ENCODE data around the gene ATXN1.

DNA sequence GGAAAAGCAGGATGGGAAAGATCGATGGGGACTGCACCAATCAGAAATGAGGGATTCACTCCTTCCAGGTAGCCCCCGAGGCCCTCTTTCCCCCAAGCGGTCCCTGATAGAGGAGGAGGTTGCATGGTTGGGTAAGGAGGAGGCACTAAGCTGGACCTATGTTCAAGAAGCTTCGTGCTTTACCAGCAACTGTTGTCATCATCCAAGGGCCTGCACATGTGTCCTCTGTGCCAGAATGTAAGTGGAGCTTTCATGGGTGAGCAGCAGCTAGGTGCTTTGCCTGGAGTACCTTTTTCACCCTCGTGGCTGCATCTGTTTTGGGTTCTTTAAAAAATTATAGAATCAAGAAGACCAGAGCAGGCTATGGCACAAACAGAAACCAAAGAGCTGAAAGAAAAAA, 468.8 kb downstream of the ATXN1 start:
- TF ChIP-seq CTBP1 (IDR thresholded peaks at IDR 0.05; ENCODE audit: borderline replicate concordance), result no peak
- no peak for TF ChIP-seq BHLHE40 (IDR thresholded peaks at IDR 0.05; ENCODE audit: borderline replicate concordance)
- TF ChIP-seq LEF1 (IDR thresholded peaks at IDR 0.05; ENCODE audit: borderline replicate concordance), result no peak

Measured in HEK293T (cell line).